NCI-H146 treated with DMSO at 0.1 percent for 48 hours (cell line): Measurements from ENCODE around the gene TRIP10.

Source experiments
- DNase-seq: peaks from one replicate; lab custom pipeline; 2025; ENCODE audit not compliant: unreplicated experiment; lab: John Stamatoyannopoulos, UW

Gene TRIP10

GRCh38 chr19:6725513-6726231, 13.8 kb upstream of the TRIP10 start:
- no peak for DNase-seq

GRCh38 chr19:6728346-6728745, 11.1 kb upstream of the TRIP10 start:
- no peak for DNase-seq

GRCh38 chr19:6729573-6730152, 9.8 kb upstream of the TRIP10 start:
- DNase-seq = no peak

DNA sequence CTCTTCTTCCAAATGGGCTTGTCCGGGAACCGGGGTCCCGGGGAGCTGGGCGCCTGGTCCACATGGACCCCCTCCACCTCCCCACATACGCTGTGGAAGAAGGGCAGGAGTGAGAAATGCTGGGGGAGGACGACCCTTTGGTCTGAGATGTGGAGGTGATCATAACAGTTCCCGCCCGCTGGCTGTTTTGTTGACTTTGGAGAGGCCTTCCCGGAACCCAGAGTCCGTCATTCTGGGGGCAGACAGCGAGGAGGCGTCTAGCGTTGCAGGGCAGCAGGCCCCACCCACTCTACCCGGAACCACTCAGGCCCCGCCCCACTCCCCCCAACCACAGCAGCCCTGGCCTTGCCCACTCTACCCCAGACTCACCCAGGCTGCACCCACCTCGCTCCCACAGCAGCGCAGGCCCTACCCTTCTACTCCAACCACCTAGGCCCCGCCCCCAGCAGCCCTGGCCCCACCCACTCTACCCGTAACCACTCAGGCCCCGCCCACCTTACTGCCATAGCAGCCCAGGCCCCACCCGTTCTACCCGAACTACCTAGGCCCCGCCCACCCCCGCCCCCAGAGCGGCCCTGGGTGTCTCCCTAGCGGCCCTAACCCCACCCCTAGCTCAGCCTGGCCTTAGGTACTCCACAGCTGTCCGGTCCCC, 9.2 kb upstream of the TRIP10 start:
- DNase-seq = no peak

GRCh38 chr19:6730941-6731670, 8.4 kb upstream of the TRIP10 start:
- no peak for DNase-seq

GRCh38 chr19:6731822-6732221, 7.7 kb upstream of the TRIP10 start:
- no peak for DNase-seq

GRCh38 chr19:6732803-6733337, 6.6 kb upstream of the TRIP10 start:
- no peak for DNase-seq

GRCh38 chr19:6733338-6734095, 6.0 kb upstream of the TRIP10 start:
- no peak for DNase-seq

DNA sequence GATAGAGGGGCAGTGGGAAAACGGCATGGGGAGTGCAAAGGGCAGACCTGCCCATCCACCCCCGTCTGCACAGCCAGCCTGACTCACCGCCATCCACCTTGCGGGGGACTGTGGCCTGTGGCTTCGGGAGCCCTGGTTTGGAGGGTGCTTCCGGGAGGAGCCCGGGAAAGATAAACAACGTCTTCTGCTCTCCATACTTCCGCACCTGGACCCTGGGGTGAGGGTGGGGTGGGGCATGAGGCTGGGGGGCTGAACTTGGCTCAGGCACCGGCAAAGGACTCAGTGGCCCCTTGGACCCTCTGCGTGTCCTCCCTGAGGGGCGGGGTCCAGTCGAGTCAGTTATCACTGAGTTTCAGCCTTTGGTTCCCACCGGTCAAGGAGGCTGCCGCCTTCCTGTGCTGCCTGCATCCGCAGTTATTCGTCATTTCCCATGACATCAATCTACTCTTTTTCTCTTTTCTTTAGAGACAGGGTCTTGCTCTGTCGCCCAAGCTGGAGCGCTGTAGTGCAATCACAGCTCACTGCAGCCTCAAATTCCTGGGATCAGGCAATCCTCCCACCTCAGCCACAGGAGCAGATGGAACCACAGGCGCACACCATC, 5.3 kb upstream of the TRIP10 start:
- no peak for DNase-seq

DNA sequence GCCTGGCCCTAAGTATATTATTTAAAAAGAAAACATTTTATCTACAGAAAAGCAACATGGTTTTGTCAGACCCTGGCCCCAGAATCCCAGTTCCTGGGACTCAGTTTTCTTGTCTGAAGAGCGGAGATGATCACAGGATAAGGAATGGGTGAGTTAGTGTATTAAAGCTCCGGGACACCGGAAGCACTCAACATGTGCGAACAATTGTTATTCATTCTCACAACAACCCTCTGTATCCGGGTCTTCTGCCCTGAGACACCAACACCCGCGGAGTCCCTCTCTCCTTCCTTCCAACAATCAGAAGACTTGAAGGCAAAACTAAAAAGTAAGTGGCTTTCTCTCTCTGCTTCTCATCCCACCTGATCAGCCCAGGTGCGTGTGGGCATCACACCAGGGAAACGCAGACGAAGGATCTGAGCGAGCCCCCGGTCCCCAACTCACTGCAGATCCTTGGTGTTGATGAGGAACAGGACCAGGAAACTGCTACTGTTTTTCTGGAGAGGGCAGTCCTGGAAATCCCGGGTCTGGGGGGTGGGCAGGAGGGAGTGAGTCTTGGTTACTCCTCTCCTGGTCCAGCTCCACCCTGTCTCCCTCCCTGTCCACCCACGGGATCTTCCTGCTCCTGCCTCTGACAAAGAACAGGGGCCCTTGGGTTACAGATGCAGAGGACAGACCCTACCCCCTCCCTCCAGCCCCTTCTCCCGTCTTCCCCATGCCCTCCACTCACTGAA, 4.1 kb upstream of the TRIP10 start:
- DNase-seq = no peak

- peak; percentile 15 for DNase-seq
Observed at GRCh38 chr19:6736169-6736916, 3.1 kb upstream of the TRIP10 start.

GRCh38 chr19:6736917-6737283, 2.6 kb upstream of the TRIP10 start:
- DNase-seq = no peak

DNA sequence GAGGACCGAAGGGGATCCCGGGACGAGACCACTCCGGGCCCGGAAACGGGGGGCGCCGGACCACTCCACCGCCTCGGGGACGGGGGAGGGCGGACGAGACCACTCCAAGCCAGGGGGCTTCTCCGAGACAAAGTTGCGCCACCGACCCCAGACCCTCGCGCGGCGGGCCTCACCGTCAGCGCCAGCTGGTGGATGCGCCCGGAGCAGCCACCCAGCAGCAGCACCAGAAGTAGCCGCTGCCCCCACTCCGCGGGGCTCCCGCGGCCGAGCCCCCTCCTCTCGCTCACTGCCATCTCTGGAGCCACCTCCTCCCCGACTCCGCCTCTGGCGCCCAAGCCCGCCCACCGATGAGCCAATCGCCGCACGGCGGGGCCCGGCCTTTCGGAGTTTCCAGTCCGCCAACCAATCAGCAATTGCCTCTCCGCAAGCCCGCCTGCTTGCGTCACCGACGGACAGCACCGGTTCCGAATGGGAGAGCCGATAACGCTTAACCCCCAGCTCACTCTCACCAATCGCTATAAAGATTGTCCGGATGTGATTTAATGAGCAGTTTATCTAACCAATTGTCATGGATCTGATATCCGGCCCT, 2.1 kb upstream of the TRIP10 start, which contains the start of gene GPR108:
Gene GPR108 (minus strand): TSS at position 297 of the 589 bp plus-strand sequence. CDS start 4 bp downstream, at position 293.
- DNase-seq = peak; percentile 96

- DNase-seq = peak; percentile 12
Observed at GRCh38 chr19:6737873-6738786, 1.4 kb upstream of the TRIP10 start.

GRCh38 chr19:6738787-6739389, 592 bp upstream of the TRIP10 start:
- no peak for DNase-seq

- no peak for DNase-seq
Observed at GRCh38 chr19:6739883-6740588, 556 bp downstream of the TRIP10 start.
